HG03342 (cell line): ENCODE data around the gene XPO6.

Experiments used
- ATAC-seq: cut with Tn5 transposase; IDR thresholded peaks from one replicate; pipeline ENCODE4 v1.9.1; 2021; ENCODE audit warnings: mild to moderate bottlenecking, moderate library complexity; ENCODE audit not compliant: unreplicated experiment

Gene XPO6

GRCh38 chr16:28069971-28070794 is 141.6 kb downstream of the XPO6 start:
- ATAC-seq: no peak

- no peak for ATAC-seq
Measured at GRCh38 chr16:28068976-28069375, 142.8 kb downstream of the XPO6 start.

GRCh38 chr16:28067604-28068379 is 144.0 kb downstream of the XPO6 start:
- ATAC-seq: no peak

- no peak for ATAC-seq
Measured at GRCh38 chr16:28064706-28065249, 147.0 kb downstream of the XPO6 start.

- ATAC-seq: no peak
Measured at GRCh38 chr16:28064150-28064549, 147.6 kb downstream of the XPO6 start.

GRCh38 chr16:28063591-28064061 is 148.1 kb downstream of the XPO6 start, which contains the start of gene GSG1L:
GSG1L (minus strand) TSS chr16:28063714; CDS start chr16:28063424, 290 bp downstream.
- ATAC-seq: no peak

GRCh38 chr16:28062847-28063521 is 148.8 kb downstream of the XPO6 start:
- ATAC-seq: no peak

- no peak for ATAC-seq
Measured at GRCh38 chr16:28062261-28062846, 149.4 kb downstream of the XPO6 start.

- ATAC-seq: no peak
Measured at GRCh38 chr16:28061352-28062101, 150.2 kb downstream of the XPO6 start.

- ATAC-seq: no peak
Measured at GRCh38 chr16:28059841-28060575, 151.8 kb downstream of the XPO6 start.

- no peak for ATAC-seq
Measured at GRCh38 chr16:28058839-28059589, 152.8 kb downstream of the XPO6 start.

- ATAC-seq: no peak
Measured at GRCh38 chr16:28057949-28058348, 153.8 kb downstream of the XPO6 start.

GRCh38 chr16:28053461-28053860 is 158.3 kb downstream of the XPO6 start:
- no peak for ATAC-seq

GRCh38 chr16:28052274-28053128 is 159.3 kb downstream of the XPO6 start:
- no peak for ATAC-seq

- ATAC-seq: no peak
Measured at GRCh38 chr16:28051486-28051885, 160.3 kb downstream of the XPO6 start.
